Body of pancreas (tissue), 4 donors: ENCODE measurements around the gene CHN1.

Experiments
- POLR2A ChIP-seq, 3 donors: fragments of 450-650 bp; IDR thresholded peaks; one replicate each; pipeline ENCODE4 v1.6.1; 2016; ENCODE audit warnings: antibody characterized with exemption in 3 of 3, mild to moderate bottlenecking in 2 of 3
- TF ChIP-seq, protein P1 (sequence below), 7 experiments: fragments of 450-650 bp in 4 of 7; fragments of 200-600 bp in 3 of 7; sonication (generic) in 3 of 7; IDR thresholded peaks; one replicate each; pipeline ENCODE4 v1.5.1; 2016 to 2019; ENCODE audit warnings: antibody characterized with exemption in 7 of 7

DNA sequence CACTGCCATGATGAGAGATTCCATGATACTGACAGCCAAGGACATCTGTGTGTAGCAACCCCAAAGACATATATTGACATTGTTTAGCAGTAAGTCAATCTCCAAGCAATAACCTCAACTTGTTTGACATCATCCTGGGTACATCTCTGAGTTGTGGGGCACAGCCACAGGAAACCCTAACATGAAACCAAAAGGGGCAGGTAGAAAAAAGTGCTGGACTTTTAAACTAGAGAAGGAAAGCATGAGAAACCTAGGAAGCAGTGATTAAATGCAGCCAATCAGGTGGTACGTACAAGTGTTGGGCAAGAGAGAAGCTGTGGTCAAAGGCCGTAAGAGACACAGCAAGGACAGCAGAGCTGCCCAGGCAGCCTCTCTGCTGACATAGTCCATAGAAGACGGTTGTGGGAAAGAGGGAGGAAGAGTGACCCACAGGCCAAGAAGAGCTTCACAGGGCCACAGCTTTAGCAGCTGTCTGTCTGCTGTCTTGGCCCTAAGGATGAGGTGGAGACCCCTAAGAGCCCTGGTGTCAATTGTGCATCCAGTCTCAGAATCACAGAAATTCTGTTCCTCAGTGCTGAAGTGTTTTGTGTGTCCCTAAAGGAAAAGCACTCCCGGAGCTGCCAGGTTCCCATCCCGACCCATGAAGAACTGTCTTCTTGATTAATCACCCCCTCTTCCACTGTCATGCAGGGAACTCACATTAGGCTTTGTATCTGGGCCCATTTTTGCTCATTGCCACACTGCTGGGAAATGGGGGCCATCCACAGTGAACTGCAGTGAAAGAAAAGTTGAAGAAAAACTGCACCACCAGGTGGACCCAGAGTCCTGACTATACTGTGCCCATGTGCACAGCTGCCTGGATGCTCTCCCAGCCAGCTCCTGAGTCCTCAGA, 25.4 kb upstream of the CHN1 start:
- TF ChIP-seq, protein P1, sequence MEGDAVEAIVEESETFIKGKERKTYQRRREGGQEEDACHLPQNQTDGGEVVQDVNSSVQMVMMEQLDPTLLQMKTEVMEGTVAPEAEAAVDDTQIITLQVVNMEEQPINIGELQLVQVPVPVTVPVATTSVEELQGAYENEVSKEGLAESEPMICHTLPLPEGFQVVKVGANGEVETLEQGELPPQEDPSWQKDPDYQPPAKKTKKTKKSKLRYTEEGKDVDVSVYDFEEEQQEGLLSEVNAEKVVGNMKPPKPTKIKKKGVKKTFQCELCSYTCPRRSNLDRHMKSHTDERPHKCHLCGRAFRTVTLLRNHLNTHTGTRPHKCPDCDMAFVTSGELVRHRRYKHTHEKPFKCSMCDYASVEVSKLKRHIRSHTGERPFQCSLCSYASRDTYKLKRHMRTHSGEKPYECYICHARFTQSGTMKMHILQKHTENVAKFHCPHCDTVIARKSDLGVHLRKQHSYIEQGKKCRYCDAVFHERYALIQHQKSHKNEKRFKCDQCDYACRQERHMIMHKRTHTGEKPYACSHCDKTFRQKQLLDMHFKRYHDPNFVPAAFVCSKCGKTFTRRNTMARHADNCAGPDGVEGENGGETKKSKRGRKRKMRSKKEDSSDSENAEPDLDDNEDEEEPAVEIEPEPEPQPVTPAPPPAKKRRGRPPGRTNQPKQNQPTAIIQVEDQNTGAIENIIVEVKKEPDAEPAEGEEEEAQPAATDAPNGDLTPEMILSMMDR (IDR thresholded peaks at IDR 0.05), result peak in 3 of 7 experiments; percentile 7 to 19 (median 13)
- no peak for TF ChIP-seq POLR2A (IDR thresholded peaks at IDR 0.05)
